DOHH2 (cell line): ENCODE measurements around the gene NID1.

Experiments used
- H3F3A ChIP-seq: fragments of 200-600 bp; sonication (generic), shearing (Covaris generic); 2 replicates; pipeline ENCODE4 v1.6.0; 2016; ENCODE audit warnings: antibody characterized with exemption, mild to moderate bottlenecking; ENCODE audit not compliant: control insufficient read depth, insufficient read depth
- H3K27ac ChIP-seq: fragments of 200-600 bp; sonication (generic); 2 replicates; pipeline ENCODE4 v1.5.1; 2014; ENCODE audit warnings: low read depth, mild to moderate bottlenecking, low read length, moderate library complexity
- H3K27me3 ChIP-seq: fragments of 200-600 bp; sonication (generic); 2 replicates; pipeline ENCODE4 v1.6.1; 2014; ENCODE audit warnings: mild to moderate bottlenecking, low read length, mixed read lengths; ENCODE audit not compliant: control insufficient read depth
- H3K36me3 ChIP-seq: fragments of 200-600 bp; sonication (generic); 2 replicates; pipeline ENCODE4 v1.6.1; 2014; ENCODE audit warnings: mild to moderate bottlenecking, low read length, moderate library complexity, mixed read lengths; ENCODE audit not compliant: control insufficient read depth
- H3K4me1 ChIP-seq: fragments of 200-600 bp; sonication (generic); 2 replicates; pipeline ENCODE4 v1.6.1; 2014; ENCODE audit warnings: mild to moderate bottlenecking, low read length, mixed read lengths; ENCODE audit not compliant: control insufficient read depth
- H3K4me2 ChIP-seq: fragments of 200-600 bp; sonication (generic); 2 replicates; pipeline ENCODE4 v1.6.0; 2014; ENCODE audit warnings: mild to moderate bottlenecking, low read length, moderate library complexity
- H3K4me3 ChIP-seq: fragments of 200-600 bp; sonication (generic); 2 replicates; pipeline ENCODE4 v1.5.1; 2014; ENCODE audit warnings: mild to moderate bottlenecking, low read length, mixed read lengths
- H3K79me2 ChIP-seq: fragments of 200-600 bp; sonication (generic); 2 replicates; pipeline ENCODE4 v1.6.1; 2014; ENCODE audit warnings: mild to moderate bottlenecking, low read length, mixed read lengths; ENCODE audit not compliant: control insufficient read depth
- H3K9me2 ChIP-seq: fragments of 200-600 bp; sonication (generic); replicated peaks from 2 replicates; pipeline ENCODE4 v1.6.1; 2014; ENCODE audit warnings: mild to moderate bottlenecking, low read length, mixed read lengths; ENCODE audit not compliant: control insufficient read depth
- H3K9me3 ChIP-seq: fragments of 200-600 bp; sonication (generic); 2 replicates; pipeline ENCODE4 v1.6.1; 2014; ENCODE audit warnings: antibody characterized with exemption, low read length, mixed read lengths; ENCODE audit not compliant: control insufficient read depth, insufficient read depth
- H4K20me1 ChIP-seq: fragments of 200-600 bp; sonication (generic); 2 replicates; pipeline ENCODE4 v1.6.0; 2014; ENCODE audit warnings: low read depth, mild to moderate bottlenecking, antibody characterized with exemption, low read length, moderate library complexity; ENCODE audit not compliant: control insufficient read depth, insufficient read depth
- CTCF ChIP-seq: fragments of 200-600 bp; sonication (generic); IDR thresholded peaks from one replicate; pipeline ENCODE4 v1.5.1; 2014; ENCODE audit warnings: antibody characterized with exemption, mild to moderate bottlenecking, low read depth, low read length; ENCODE audit not compliant: poor library complexity, severe bottlenecking
- EZH2phosphoT487 ChIP-seq: fragments of 200-600 bp; sonication (generic); IDR thresholded peaks from 2 replicates; pipeline ENCODE4 v1.6.1; 2017; ENCODE audit warnings: borderline replicate concordance, mild to moderate bottlenecking, antibody characterized with exemption, low read length, moderate library complexity, mixed read lengths

Gene NID1

GRCh38 chr1:236016782-236017400 lies 48.0 kb downstream of the NID1 start:
- Histone ChIP-seq H3K4me1 (no peaks in the 10 kb centered on the region), H3K9me3 (no peaks in the 10 kb centered on the region), H3K27ac (no peak overlapping the region), H3K27me3 (peaks cover 6% of the 10 kb centered on the region; the same call in 1 of the 2 replicates), H3K36me3 (no peaks in the 10 kb centered on the region), H3K4me2 (no peak overlapping the region), H3K4me3 (no peak overlapping the region), H4K20me1 (no peaks in the 10 kb centered on the region), H3F3A (no peaks in the 10 kb centered on the region), H3K79me2 (no peaks in the 10 kb centered on the region), H3K9me2 (no peaks in the 10 kb centered on the region)
- no peak for TF ChIP-seq EZH2phosphoT487
- no peak for TF ChIP-seq CTCF

- peaks cover 6% of the 10 kb centered on the region; the same call in 1 of the 2 replicates for H3K27me3 ChIP-seq
- no peaks in the 10 kb centered on the region for H3F3A ChIP-seq
- no peaks in the 10 kb centered on the region for H3K79me2 ChIP-seq
- H3K9me2 ChIP-seq: no peaks in the 10 kb centered on the region
- TF ChIP-seq CTCF (no peak), EZH2phosphoT487 (no peak)
- no peak overlapping the region for H3K27ac ChIP-seq
- no peaks in the 10 kb centered on the region for H4K20me1 ChIP-seq
- no peaks in the 10 kb centered on the region for H3K36me3 ChIP-seq
- no peaks in the 10 kb centered on the region for H3K4me1 ChIP-seq
- no peaks in the 10 kb centered on the region for H3K9me3 ChIP-seq
- no peak overlapping the region for H3K4me2 ChIP-seq
- no peak overlapping the region for H3K4me3 ChIP-seq
Observed at GRCh38 chr1:236016083-236016482, 48.8 kb downstream of the NID1 start.

- no peaks in the 10 kb centered on the region for H3K4me1 ChIP-seq
- H4K20me1 ChIP-seq: no peaks in the 10 kb centered on the region
- no peaks in the 10 kb centered on the region for H3K9me3 ChIP-seq
- no peak overlapping the region for H3K27ac ChIP-seq
- no peaks in the 10 kb centered on the region for H3K36me3 ChIP-seq
- H3K4me3 ChIP-seq: no peak overlapping the region
- H3K4me2 ChIP-seq: no peak overlapping the region
- no peaks in the 10 kb centered on the region for H3K9me2 ChIP-seq
- H3F3A ChIP-seq: no peaks in the 10 kb centered on the region
- TF ChIP-seq CTCF (no peak), EZH2phosphoT487 (no peak)
- H3K79me2 ChIP-seq: no peaks in the 10 kb centered on the region
- H3K27me3 ChIP-seq: peaks cover 6% of the 10 kb centered on the region; the same call in 1 of the 2 replicates
Observed at GRCh38 chr1:236015539-236015938, 49.4 kb downstream of the NID1 start.
